ENCODE results near the gene EZR.

The EZR gene

DNA sequence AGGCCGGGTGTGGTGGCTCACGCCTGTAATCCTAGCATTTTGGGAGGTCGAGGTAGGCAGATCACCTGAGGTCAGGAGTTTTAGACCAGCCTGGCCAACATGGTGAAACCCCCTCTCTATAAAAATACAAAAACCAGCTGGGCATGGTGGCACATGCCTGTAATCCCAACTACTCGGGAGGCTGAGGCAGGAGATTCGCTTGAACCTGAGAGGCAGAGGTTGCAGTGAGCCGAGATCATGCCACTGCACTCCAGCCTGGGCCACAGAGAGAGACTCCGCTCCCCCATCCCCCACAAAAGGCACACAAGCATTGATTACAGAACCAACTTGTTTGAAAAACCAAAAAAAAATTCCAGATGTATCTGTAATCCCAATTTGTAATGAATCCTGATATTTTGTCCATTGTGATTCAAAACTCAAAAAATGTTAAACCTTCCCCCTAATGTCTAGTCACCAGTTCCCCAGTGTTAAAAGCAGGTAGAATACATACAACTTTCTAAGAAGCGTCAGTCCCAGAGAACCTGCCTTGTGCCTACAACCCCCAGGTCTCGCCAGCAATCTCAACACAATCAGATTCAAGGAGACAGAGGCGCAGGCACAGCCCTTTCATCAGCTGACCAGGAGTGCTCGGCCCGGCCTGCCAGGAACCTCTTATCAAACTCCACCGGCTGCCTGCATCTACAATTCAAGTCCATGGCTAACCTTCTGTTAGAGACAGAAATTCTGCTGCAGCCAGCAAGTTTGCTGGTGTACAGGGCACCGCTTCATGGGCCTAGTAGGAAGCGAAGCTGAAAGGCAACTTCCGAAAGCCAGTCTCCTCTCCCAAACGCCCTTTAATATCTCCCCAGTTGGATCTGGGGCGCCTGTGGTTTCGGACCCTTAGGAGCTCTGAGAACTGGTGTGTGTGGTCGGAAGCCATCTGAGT lies 2.1 kb downstream of the EZR start:
- peak; percentile 10 to 49 for DNase-seq

DNA sequence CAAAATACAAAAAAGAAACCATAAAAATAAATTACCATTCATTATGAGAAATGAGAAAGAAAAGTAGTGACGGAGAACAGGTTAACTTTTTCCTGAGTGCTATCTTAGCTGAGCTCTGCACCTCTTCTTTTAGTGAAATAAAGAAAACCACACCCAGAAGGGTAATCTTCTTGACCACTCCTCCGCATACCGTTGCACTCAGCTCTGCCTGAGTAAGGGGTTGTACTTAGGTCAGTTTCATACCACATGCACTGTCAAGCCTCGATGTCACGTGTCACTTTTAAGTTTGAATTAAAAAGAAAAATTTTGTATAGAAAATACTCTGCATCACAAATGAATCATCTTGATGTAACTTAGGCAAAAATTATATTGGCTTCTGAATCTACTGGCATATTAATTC lies 2.8 kb downstream of the EZR start:
- no peak for DNase-seq

GRCh38 chr6:158815907-158816306 lies 3.3 kb downstream of the EZR start:
- no peak for DNase-seq

GRCh38 chr6:158815379-158815724 lies 3.8 kb downstream of the EZR start:
- no peak for DNase-seq

GRCh38 chr6:158813032-158813431 lies 6.1 kb downstream of the EZR start:
- no peak for DNase-seq

- DNase-seq: no peak
Measured at GRCh38 chr6:158812611-158813010, 6.6 kb downstream of the EZR start.

GRCh38 chr6:158810155-158811095 lies 8.7 kb downstream of the EZR start:
- no peak for DNase-seq

- no peak for DNase-seq
Measured at GRCh38 chr6:158808941-158809678, 10.1 kb downstream of the EZR start.

- DNase-seq: no peak
Measured at GRCh38 chr6:158808442-158808833, 10.7 kb downstream of the EZR start.

- DNase-seq: no peak
Measured at GRCh38 chr6:158807515-158808441, 11.4 kb downstream of the EZR start.

DNA sequence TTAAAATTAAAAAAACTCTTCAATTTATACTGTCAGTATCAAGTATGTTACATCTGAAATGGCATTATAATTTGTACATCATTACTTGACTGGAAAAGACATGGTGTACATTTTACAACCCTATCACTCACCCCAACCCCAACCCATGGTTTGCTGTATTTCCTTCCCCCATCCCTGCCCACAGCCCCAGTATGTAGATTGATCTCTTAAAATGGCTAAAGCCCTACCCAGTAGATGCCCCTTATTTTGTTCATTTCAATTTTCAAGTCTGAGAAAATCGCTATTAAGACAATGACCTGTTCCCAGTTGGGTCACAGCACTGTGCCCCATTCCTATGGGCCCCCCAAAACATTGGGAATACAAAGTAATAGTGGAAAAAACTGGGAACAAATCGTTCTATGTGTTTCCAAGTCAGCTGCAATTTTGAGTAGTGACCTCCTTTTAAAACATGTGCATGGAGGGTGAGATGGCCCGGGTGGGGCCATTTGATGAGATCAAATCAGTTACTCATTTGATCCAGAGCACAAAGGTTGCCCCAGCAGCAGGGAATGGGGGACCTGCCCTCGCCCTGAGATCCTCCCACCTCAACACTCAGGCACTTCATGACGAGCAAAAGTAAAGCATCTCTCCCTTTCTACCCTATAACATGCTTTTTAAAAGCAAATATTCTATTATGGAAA lies 13.3 kb downstream of the EZR start:
- no peak for DNase-seq

DNA sequence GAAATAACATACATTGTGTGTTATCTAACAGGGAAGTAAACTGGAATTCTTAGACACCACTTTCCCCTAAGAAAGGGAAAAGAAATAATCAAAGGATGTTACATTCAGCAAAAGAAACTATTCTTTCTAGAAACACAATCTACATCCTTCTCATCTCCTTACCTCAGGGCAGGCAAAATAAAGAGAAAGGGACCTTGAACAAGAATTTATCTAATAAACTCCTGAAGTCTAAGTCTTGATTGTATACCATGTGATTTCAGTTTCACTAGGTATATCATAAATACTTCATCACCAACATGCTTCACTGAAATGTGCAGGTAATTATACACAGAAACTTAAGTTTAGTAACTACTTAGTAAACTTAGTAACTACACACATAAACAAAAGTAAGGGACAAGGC lies 15.0 kb downstream of the EZR start:
- no peak for DNase-seq

DNA sequence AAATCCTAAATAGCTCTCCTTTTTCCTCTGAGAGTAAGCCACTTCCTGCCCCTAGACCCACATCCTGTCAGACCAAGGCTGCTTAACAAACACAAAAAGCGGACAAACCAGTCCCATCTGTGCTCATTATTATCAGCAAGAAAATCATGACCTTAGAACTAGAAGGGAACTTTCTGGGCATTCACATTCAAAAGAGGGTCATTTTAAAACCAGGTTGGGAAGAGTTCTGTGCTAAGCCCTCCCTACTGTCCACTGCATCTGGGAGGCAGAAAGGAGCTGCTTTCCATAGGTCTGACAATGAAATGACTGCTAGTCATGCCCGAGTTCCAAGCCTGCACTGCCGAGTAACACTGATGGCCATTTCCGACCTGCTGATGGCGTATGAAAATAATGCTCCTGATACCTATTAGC lies 15.4 kb downstream of the EZR start:
- peak; percentile 82 for DNase-seq

DNA sequence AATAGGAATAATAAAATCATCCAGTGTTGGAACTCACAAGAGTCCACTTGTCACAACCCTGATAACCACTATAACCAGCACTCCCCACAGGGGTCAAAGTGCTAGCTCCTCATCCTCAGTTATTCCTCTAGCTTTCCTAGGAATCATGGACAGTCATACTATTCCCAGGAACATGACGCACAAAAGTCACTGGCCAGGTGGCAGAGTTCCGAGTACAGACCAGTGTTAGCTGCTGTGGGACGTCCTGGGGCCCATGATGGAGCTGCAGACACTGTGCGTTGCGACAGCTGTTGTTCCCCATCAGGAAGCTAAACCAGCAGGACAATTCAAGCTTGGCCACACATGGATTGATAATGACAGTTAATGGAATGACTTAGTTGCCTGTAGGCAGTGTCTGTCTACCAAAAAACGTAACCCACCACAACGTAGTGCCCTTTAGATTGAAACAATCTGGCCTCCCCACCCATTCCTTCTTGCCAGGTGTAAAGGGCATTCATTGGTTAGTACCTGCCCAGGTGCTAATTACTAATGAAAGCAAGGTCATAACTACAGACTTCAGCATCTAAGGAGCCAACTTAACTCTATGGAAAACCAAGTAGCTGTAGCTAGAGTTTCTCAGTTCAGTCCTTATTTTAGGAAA lies 17.4 kb downstream of the EZR start:
- DNase-seq: no peak

DNA sequence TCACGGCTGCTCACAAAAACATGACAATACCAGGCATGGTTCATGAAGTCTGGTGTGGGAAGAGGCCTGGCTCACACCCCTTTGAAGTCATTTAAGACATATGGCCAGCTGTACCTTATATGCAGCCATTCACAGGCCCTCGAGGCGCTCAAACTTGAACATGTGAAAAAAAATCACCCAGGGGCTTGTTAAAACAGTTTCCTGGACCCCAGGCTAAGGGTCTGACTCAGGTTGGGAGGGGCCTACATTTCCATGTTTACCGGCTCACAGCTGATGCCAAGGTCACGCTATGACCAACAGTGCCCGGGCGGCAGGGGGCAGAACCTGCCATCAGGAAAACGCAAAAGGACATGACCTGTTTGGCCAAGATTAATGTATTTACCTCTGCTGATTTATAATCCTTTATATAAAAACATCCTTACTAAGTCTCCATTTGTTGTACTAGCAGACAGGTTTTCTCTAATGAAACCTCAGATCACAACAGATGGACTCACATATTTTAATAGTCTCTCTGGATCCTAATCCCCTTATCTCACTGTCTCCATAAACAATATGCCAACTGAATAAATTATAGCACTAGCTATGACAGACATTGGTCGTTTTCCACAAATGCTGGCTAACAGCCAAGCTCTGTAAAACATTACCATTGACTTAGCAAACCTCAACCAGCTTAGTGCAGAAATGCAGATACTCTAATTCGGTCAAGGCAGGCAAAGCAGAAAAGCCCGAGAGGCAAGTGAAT lies 19.9 kb downstream of the EZR start:
- DNase-seq: no peak

- no peak for DNase-seq
Measured at GRCh38 chr6:158798311-158798710, 20.9 kb downstream of the EZR start.

GRCh38 chr6:158797331-158798310 lies 21.5 kb downstream of the EZR start:
- DNase-seq: no peak

- no peak for DNase-seq
Measured at GRCh38 chr6:158796353-158796752, 22.8 kb downstream of the EZR start.

GRCh38 chr6:158795516-158795915 lies 23.7 kb downstream of the EZR start:
- no peak for DNase-seq
